Endothelial cell (in vitro differentiated cells): ENCODE data around the gene CCDC138. TPM values are rescaled to one million over a fixed set of nuclear protein-coding genes. Genes with fewer than 3 reads are reported as not detected.

Experiments
- DNase-seq: peaks from one replicate; pipeline ENCODE4 v3.0.0; 2021; ENCODE audit warnings: low spot score
- H3K27ac Mint-ChIP-seq: one replicate; pipeline ENCODE4 v1.8.0; 2021; ENCODE audit warnings: mixed read lengths, inconsistent platforms; ENCODE audit not compliant: unreplicated experiment
- H3K27me3 Mint-ChIP-seq: one replicate; pipeline ENCODE4 v1.8.0; 2021; ENCODE audit warnings: mild to moderate bottlenecking, moderate library complexity, mixed read lengths, inconsistent platforms; ENCODE audit not compliant: unreplicated experiment
- H3K36me3 Mint-ChIP-seq: one replicate; pipeline ENCODE4 v1.8.0; 2021; ENCODE audit warnings: mild to moderate bottlenecking, low read depth, mixed read lengths, inconsistent platforms; ENCODE audit not compliant: unreplicated experiment
- H3K4me1 Mint-ChIP-seq: one replicate; pipeline ENCODE4 v1.8.0; 2021; ENCODE audit warnings: mild to moderate bottlenecking, mixed read lengths, inconsistent platforms; ENCODE audit not compliant: unreplicated experiment
- H3K4me3 Mint-ChIP-seq: one replicate; pipeline ENCODE4 v1.8.0; 2021; ENCODE audit warnings: mild to moderate bottlenecking, mixed read lengths, inconsistent platforms; ENCODE audit not compliant: unreplicated experiment
- H3K9me3 Mint-ChIP-seq: one replicate; pipeline ENCODE4 v1.8.0; 2021; ENCODE audit warnings: mixed read lengths, inconsistent platforms; ENCODE audit not compliant: unreplicated experiment
- CTCF ChIP-seq: fragments of 200-600 bp; sonication (generic); IDR thresholded peaks from one replicate; pipeline ENCODE4 v1.5.0; 2021; ENCODE audit warnings: antibody characterized with exemption; ENCODE audit not compliant: unreplicated experiment
- total RNA-seq: library from RNA; stranded (reverse); fragmentation: NEBNext Ultra II Directional; extraction: Animal tissue kit (Norgen Biotek cat#: 25700); gene quantifications from one replicate; pipeline ENCODE4 v1.2.1, GENCODE V29; 2021; ENCODE audit not compliant: unreplicated experiment

Gene CCDC138
- total RNA-seq, 1 donor from 2014 or later, result 7.6 TPM

- no peaks in the 10 kb centered on the region for H3K9me3 Mint-ChIP-seq
Observed at GRCh38 chr2:108829578-108830310, 43.2 kb downstream of the CCDC138 start.

GRCh38 chr2:108833219-108833618 lies 46.6 kb downstream of the CCDC138 start:
- Mint-ChIP-seq H3K4me1 (peaks cover 16% of the 10 kb centered on the region), H3K27me3 (peaks cover 2% of the 10 kb centered on the region), H3K27ac (peak overlapping the region; percentile 82), H3K4me3 (no peak overlapping the region), H3K9me3 (peaks cover 5% of the 10 kb centered on the region), H3K36me3 (peaks cover 10% of the 10 kb centered on the region)
- DNase-seq, result no peak
- TF ChIP-seq CTCF, result no peak

More at GRCh38 chr2:108829578-108830310, 43.2 kb downstream of the CCDC138 start:
- Mint-ChIP-seq H3K27me3 (no peaks in the 10 kb centered on the region), H3K4me3 (no peak overlapping the region), H3K4me1 (peaks cover 14% of the 10 kb centered on the region), H3K36me3 (no peaks in the 10 kb centered on the region), H3K27ac (no peak overlapping the region)
- no peak for TF ChIP-seq CTCF
- DNase-seq, result no peak

- peaks cover 10% of the 10 kb centered on the region for H3K36me3 Mint-ChIP-seq
- peaks cover 16% of the 10 kb centered on the region for H3K4me1 Mint-ChIP-seq
- no peak for TF ChIP-seq CTCF
- DNase-seq, result no peak
- H3K27ac Mint-ChIP-seq, result no peak overlapping the region
- H3K4me3 Mint-ChIP-seq, result no peak overlapping the region
- H3K9me3 Mint-ChIP-seq, result peaks cover 5% of the 10 kb centered on the region
- H3K27me3 Mint-ChIP-seq, result peaks cover 2% of the 10 kb centered on the region
Observed at GRCh38 chr2:108834620-108835019, 48.0 kb downstream of the CCDC138 start.

- TF ChIP-seq CTCF, result no peak
- peaks cover 10% of the 10 kb centered on the region for H3K36me3 Mint-ChIP-seq
- peaks cover 2% of the 10 kb centered on the region for H3K27me3 Mint-ChIP-seq
- H3K27ac Mint-ChIP-seq, result no peak overlapping the region
- DNase-seq, result no peak
- peaks cover 16% of the 10 kb centered on the region for H3K4me1 Mint-ChIP-seq
- H3K4me3 Mint-ChIP-seq, result no peak overlapping the region
- H3K9me3 Mint-ChIP-seq, result peaks cover 5% of the 10 kb centered on the region
Observed at GRCh38 chr2:108835040-108835439, 48.5 kb downstream of the CCDC138 start.

- Mint-ChIP-seq H3K27me3 (peaks cover 2% of the 10 kb centered on the region), H3K4me1 (peaks cover 14% of the 10 kb centered on the region), H3K4me3 (no peak overlapping the region), H3K36me3 (peaks cover 20% of the 10 kb centered on the region), H3K27ac (no peak overlapping the region), H3K9me3 (peaks cover 5% of the 10 kb centered on the region)
- TF ChIP-seq CTCF, result no peak
- no peak for DNase-seq
Observed at GRCh38 chr2:108837198-108837597, 50.6 kb downstream of the CCDC138 start.
